ENCODE data around the gene CHD6.

The CHD6 gene

GRCh38 chr20:41531518-41532275 is 86.5 kb downstream of the CHD6 start:
- Histone ChIP-seq H3K4me3 (no peak overlapping the region), H3K36me3 (ENCODE audit: insufficient read depth, low read length) (peaks cover 29% of the 10 kb centered on the region), H3K9me3 (ENCODE audit: low read depth, low read length) (no peaks in the 10 kb centered on the region), H3K9ac (ENCODE audit: insufficient read length) (no peak overlapping the region), H3K27ac (no peak overlapping the region)
- TF ChIP-seq FOXP2 (optimal IDR thresholded peaks at IDR 0.05; ENCODE audit: control extremely low read depth, extremely low read length, insufficient read depth), result no peak
- TF ChIP-seq EZH2 (IDR thresholded peaks at IDR 0.05), result no peak
- TF ChIP-seq POLR2AphosphoS5 (IDR thresholded peaks at IDR 0.05; ENCODE audit: borderline replicate concordance, low read depth, low read length), result no peak
- no peak for DNase-seq (ENCODE audit: low read depth, low spot score)

- no peak for DNase-seq (ENCODE audit: low read depth, low spot score)
- H3K4me3 ChIP-seq, result no peak overlapping the region
- H3K36me3 ChIP-seq (ENCODE audit: insufficient read depth, low read length), result peaks cover 29% of the 10 kb centered on the region
- TF ChIP-seq EZH2 (IDR thresholded peaks at IDR 0.05) (no peak), POLR2AphosphoS5 (IDR thresholded peaks at IDR 0.05; ENCODE audit: borderline replicate concordance, low read depth, low read length) (no peak), FOXP2 (optimal IDR thresholded peaks at IDR 0.05; ENCODE audit: control extremely low read depth, extremely low read length, insufficient read depth) (no peak)
- no peak overlapping the region for H3K27ac ChIP-seq
- H3K9me3 ChIP-seq (ENCODE audit: low read depth, low read length), result no peaks in the 10 kb centered on the region
- no peak overlapping the region for H3K9ac ChIP-seq (ENCODE audit: insufficient read length)
Observed at GRCh38 chr20:41530923-41531322, 87.3 kb downstream of the CHD6 start.

GRCh38 chr20:41526327-41526726 is 91.8 kb downstream of the CHD6 start:
- H3K36me3 ChIP-seq (ENCODE audit: insufficient read depth, low read length), result peaks cover 18% of the 10 kb centered on the region
- no peak overlapping the region for H3K27ac ChIP-seq
- H3K9ac ChIP-seq (ENCODE audit: insufficient read length), result no peak overlapping the region
- no peak for DNase-seq (ENCODE audit: low read depth, low spot score)
- H3K9me3 ChIP-seq (ENCODE audit: low read depth, low read length), result no peaks in the 10 kb centered on the region
- TF ChIP-seq POLR2AphosphoS5 (IDR thresholded peaks at IDR 0.05; ENCODE audit: borderline replicate concordance, low read depth, low read length) (no peak), FOXP2 (optimal IDR thresholded peaks at IDR 0.05; ENCODE audit: control extremely low read depth, extremely low read length, insufficient read depth) (no peak), EZH2 (IDR thresholded peaks at IDR 0.05) (no peak)
- H3K4me3 ChIP-seq, result no peak overlapping the region

- no peaks in the 10 kb centered on the region for H3K9me3 ChIP-seq (ENCODE audit: low read depth, low read length)
- no peak for DNase-seq (ENCODE audit: low read depth, low spot score)
- no peak for TF ChIP-seq FOXP2 (optimal IDR thresholded peaks at IDR 0.05; ENCODE audit: control extremely low read depth, extremely low read length, insufficient read depth)
- no peak for TF ChIP-seq EZH2 (IDR thresholded peaks at IDR 0.05)
- TF ChIP-seq POLR2AphosphoS5 (IDR thresholded peaks at IDR 0.05; ENCODE audit: borderline replicate concordance, low read depth, low read length), result no peak
- peaks cover 22% of the 10 kb centered on the region for H3K36me3 ChIP-seq (ENCODE audit: insufficient read depth, low read length)
- no peak overlapping the region for H3K27ac ChIP-seq
- H3K9ac ChIP-seq (ENCODE audit: insufficient read length), result no peak overlapping the region
- H3K4me3 ChIP-seq, result no peak overlapping the region
Observed at GRCh38 chr20:41524980-41525613, 93.1 kb downstream of the CHD6 start.

GRCh38 chr20:41523857-41524256 is 94.3 kb downstream of the CHD6 start:
- no peak overlapping the region for H3K9ac ChIP-seq (ENCODE audit: insufficient read length)
- H3K27ac ChIP-seq, result no peak overlapping the region
- H3K36me3 ChIP-seq (ENCODE audit: insufficient read depth, low read length), result peaks cover 23% of the 10 kb centered on the region
- no peak overlapping the region for H3K4me3 ChIP-seq
- TF ChIP-seq FOXP2 (optimal IDR thresholded peaks at IDR 0.05; ENCODE audit: control extremely low read depth, extremely low read length, insufficient read depth), result no peak
- DNase-seq (ENCODE audit: low read depth, low spot score), result no peak
- H3K9me3 ChIP-seq (ENCODE audit: low read depth, low read length), result no peaks in the 10 kb centered on the region

GRCh38 chr20:41513829-41514228 is 104.3 kb downstream of the CHD6 start:
- Histone ChIP-seq H3K36me3 (ENCODE audit: insufficient read depth, low read length) (peaks cover 10% of the 10 kb centered on the region), H3K9ac (ENCODE audit: insufficient read length) (no peak overlapping the region), H3K4me3 (no peak overlapping the region), H3K9me3 (ENCODE audit: low read depth, low read length) (no peaks in the 10 kb centered on the region), H3K27ac (no peak overlapping the region)
- TF ChIP-seq FOXP2 (optimal IDR thresholded peaks at IDR 0.05; ENCODE audit: control extremely low read depth, extremely low read length, insufficient read depth) (no peak), EZH2 (IDR thresholded peaks at IDR 0.05) (no peak), POLR2AphosphoS5 (IDR thresholded peaks at IDR 0.05; ENCODE audit: borderline replicate concordance, low read depth, low read length) (no peak)
- DNase-seq (ENCODE audit: low read depth, low spot score), result no peak

- DNase-seq (ENCODE audit: low read depth, low spot score), result no peak
- Histone ChIP-seq H3K9me3 (ENCODE audit: low read depth, low read length) (no peaks in the 10 kb centered on the region), H3K27ac (no peak overlapping the region), H3K9ac (ENCODE audit: insufficient read length) (no peak overlapping the region), H3K36me3 (ENCODE audit: insufficient read depth, low read length) (peaks cover 21% of the 10 kb centered on the region), H3K4me3 (no peak overlapping the region)
- TF ChIP-seq FOXP2 (optimal IDR thresholded peaks at IDR 0.05; ENCODE audit: control extremely low read depth, extremely low read length, insufficient read depth) (no peak), EZH2 (IDR thresholded peaks at IDR 0.05) (no peak)
Observed at GRCh38 chr20:41512624-41513023, 105.6 kb downstream of the CHD6 start.

- no peak overlapping the region for H3K4me3 ChIP-seq
- no peak for DNase-seq (ENCODE audit: low read depth, low spot score)
- TF ChIP-seq POLR2AphosphoS5 (IDR thresholded peaks at IDR 0.05; ENCODE audit: borderline replicate concordance, low read depth, low read length) (no peak), FOXP2 (optimal IDR thresholded peaks at IDR 0.05; ENCODE audit: control extremely low read depth, extremely low read length, insufficient read depth) (no peak), EZH2 (IDR thresholded peaks at IDR 0.05) (no peak)
- H3K36me3 ChIP-seq (ENCODE audit: insufficient read depth, low read length), result peaks cover 35% of the 10 kb centered on the region
- H3K9me3 ChIP-seq (ENCODE audit: low read depth, low read length), result no peaks in the 10 kb centered on the region
- no peak overlapping the region for H3K9ac ChIP-seq (ENCODE audit: insufficient read length)
- H3K27ac ChIP-seq, result no peak overlapping the region
Observed at GRCh38 chr20:41510847-41511450, 107.2 kb downstream of the CHD6 start.

All from SK-N-MC (cell line).